Panc1 (cell line): ENCODE measurements around the gene IMPG2.

Source experiments
- CTCF ChIP-seq: fragments of 450-650 bp; IDR thresholded peaks from 2 replicates; pipeline ENCODE4 v1.5.1; 2017; ENCODE audit warnings: mild to moderate bottlenecking
- REST ChIP-seq, 2 experiments: IDR thresholded peaks; 2 replicates each; pipeline ENCODE4 v1.6.1; 2011 to 2012; ENCODE audit warnings: low read depth in 2 of 2, control low read depth in 1 of 2, low read length in 1 of 2, mild to moderate bottlenecking in 1 of 2, moderate library complexity in 1 of 2; ENCODE audit not compliant: insufficient read depth in 1 of 2

GRCh38 chr3:101252945-101253344 lies 67.4 kb downstream of the IMPG2 start:
- TF ChIP-seq CTCF (no peak), REST (IDR thresholded peaks at IDR 0.05; ENCODE audit: insufficient read depth in 1 of 2, low read depth in 2 of 2, low read length in 1 of 2) (no peak)
